Amniotic epithelial cell (primary cell): ENCODE measurements around the gene PAH.

ENCODE experiments used
- DNase-seq: peaks from one replicate; pipeline ENCODE4 v3.0.0-alpha.2; 2010; ENCODE audit warnings: low read depth

The PAH gene

GRCh38 chr12:102816816-102817434 is 100.1 kb downstream of the PAH start:
- peak; percentile 13 for DNase-seq

GRCh38 chr12:102814691-102815367 is 102.2 kb downstream of the PAH start:
- no peak for DNase-seq

- no peak for DNase-seq
These were observed 104.7 kb downstream of the PAH start for GRCh38 chr12:102812344-102812743.

- DNase-seq, result peak; percentile 1
These were observed 105.8 kb downstream of the PAH start for GRCh38 chr12:102811110-102811737.

GRCh38 chr12:102808412-102808811 is 108.6 kb downstream of the PAH start:
- no peak for DNase-seq

- DNase-seq, result no peak
These were observed 110.5 kb downstream of the PAH start for GRCh38 chr12:102806592-102806991.

- no peak for DNase-seq
These were observed 110.9 kb downstream of the PAH start for GRCh38 chr12:102806110-102806509.

- no peak for DNase-seq
These were observed 116.5 kb downstream of the PAH start for GRCh38 chr12:102800565-102800964.

GRCh38 chr12:102799229-102799628 is 117.8 kb downstream of the PAH start:
- no peak for DNase-seq

GRCh38 chr12:102797528-102797927 is 119.5 kb downstream of the PAH start:
- no peak for DNase-seq

GRCh38 chr12:102793921-102794320 is 123.1 kb downstream of the PAH start:
- DNase-seq, result no peak
